Measurements from ENCODE around the gene TMEM163.

The TMEM163 gene

GRCh38 chr2:134455426-134455825 lies 263.4 kb downstream of the TMEM163 start:
- DNase-seq (ENCODE audit: low read depth): no peak

GRCh38 chr2:134454931-134455330 lies 263.9 kb downstream of the TMEM163 start:
- DNase-seq (ENCODE audit: low read depth): no peak

- DNase-seq (ENCODE audit: low read depth): no peak
Observed at GRCh38 chr2:134454426-134454825, 264.4 kb downstream of the TMEM163 start.

- no peak for DNase-seq (ENCODE audit: low read depth)
Observed at GRCh38 chr2:134453973-134454372, 264.8 kb downstream of the TMEM163 start.

- DNase-seq (ENCODE audit: low read depth): no peak
Observed at GRCh38 chr2:134453476-134453875, 265.3 kb downstream of the TMEM163 start.

- DNase-seq (ENCODE audit: low read depth): no peak
Observed at GRCh38 chr2:134452042-134452733, 266.6 kb downstream of the TMEM163 start.

GRCh38 chr2:134451347-134451630 lies 267.5 kb downstream of the TMEM163 start:
- no peak for DNase-seq (ENCODE audit: low read depth)

GRCh38 chr2:134449751-134450513 lies 268.9 kb downstream of the TMEM163 start:
- no peak for DNase-seq (ENCODE audit: low read depth)

- DNase-seq (ENCODE audit: low read depth): no peak
Observed at GRCh38 chr2:134449157-134449556, 269.6 kb downstream of the TMEM163 start.

GRCh38 chr2:134448650-134449049 lies 270.1 kb downstream of the TMEM163 start:
- no peak for DNase-seq (ENCODE audit: low read depth)

- no peak for DNase-seq (ENCODE audit: low read depth)
Observed at GRCh38 chr2:134447669-134448068, 271.1 kb downstream of the TMEM163 start.

GRCh38 chr2:134446383-134447017 lies 272.3 kb downstream of the TMEM163 start:
- DNase-seq (ENCODE audit: low read depth): no peak

GRCh38 chr2:134445985-134446382 lies 272.8 kb downstream of the TMEM163 start:
- no peak for DNase-seq (ENCODE audit: low read depth)

GRCh38 chr2:134445116-134445515 lies 273.7 kb downstream of the TMEM163 start:
- no peak for DNase-seq (ENCODE audit: low read depth)

GRCh38 chr2:134443814-134444480 lies 274.9 kb downstream of the TMEM163 start:
- DNase-seq (ENCODE audit: low read depth): no peak

GRCh38 chr2:134441153-134441863 lies 277.5 kb downstream of the TMEM163 start:
- no peak for DNase-seq (ENCODE audit: low read depth)

- DNase-seq (ENCODE audit: low read depth): no peak
Observed at GRCh38 chr2:134440336-134440909, 278.4 kb downstream of the TMEM163 start.

- DNase-seq (ENCODE audit: low read depth): no peak
Observed at GRCh38 chr2:134438371-134438770, 280.4 kb downstream of the TMEM163 start.

- no peak for DNase-seq (ENCODE audit: low read depth)
Observed at GRCh38 chr2:134436706-134437105, 282.1 kb downstream of the TMEM163 start.

- DNase-seq (ENCODE audit: low read depth): no peak
Observed at GRCh38 chr2:134435936-134436335, 282.9 kb downstream of the TMEM163 start.

GRCh38 chr2:134435505-134435904 lies 283.3 kb downstream of the TMEM163 start:
- DNase-seq (ENCODE audit: low read depth): no peak

- DNase-seq (ENCODE audit: low read depth): no peak
Observed at GRCh38 chr2:134433979-134434378, 284.8 kb downstream of the TMEM163 start.
